Natural killer cell (primary cell): ENCODE measurements around the gene GNG4. TPM values are rescaled to one million over a fixed set of nuclear protein-coding genes. Genes with fewer than 3 reads are reported as not detected.
A peak's percentile ranks its signal among the peaks of the same experiment; 100 is the strongest.
"Not testable (repeated sequence)": the region's sequence is repeated elsewhere in the genome, so short reads cannot be mapped to it uniquely, and the experiment has no call there.

Experiments
- ATAC-seq, 3 donors: fragments of 150-1000 bp in 2 of 3; fragments of 200-7000 bp in 1 of 3; cut with Tn5 transposase; 1 replicate in 1 of 3; 2 replicates in 2 of 3; pipeline ENCODE4 v1.10.0; 2021; ENCODE audit warnings: mild to moderate bottlenecking in 2 of 3, moderate library complexity in 2 of 3
- DNase-seq, 2 donors: peaks; one replicate each; pipeline versions ENCODE4 v3.0.0 to v3.0.0-alpha.2; 2013 to 2021; ENCODE audit warnings: mixed read lengths in 1 of 2
- H3K27ac ChIP-seq: one replicate; pipeline ENCODE4 v1.5.1; 2013; ENCODE audit warnings: mild to moderate bottlenecking, low read length
- H3K27me3 ChIP-seq: one replicate; pipeline ENCODE4 v1.6.1; 2013; ENCODE audit warnings: low read length; ENCODE audit not compliant: control insufficient read depth, insufficient read depth
- H3K36me3 ChIP-seq: one replicate; pipeline ENCODE4 v1.6.1; 2013; ENCODE audit warnings: low read length; ENCODE audit not compliant: control insufficient read depth, insufficient read depth
- H3K4me1 ChIP-seq: one replicate; pipeline ENCODE4 v1.6.1; 2013; ENCODE audit warnings: low read length; ENCODE audit not compliant: control insufficient read depth, insufficient read depth
- H3K4me3 ChIP-seq: one replicate; pipeline ENCODE4 v1.5.1; 2013; ENCODE audit warnings: low read length
- H3K9me3 ChIP-seq: one replicate; pipeline ENCODE4 v1.6.1; 2013; ENCODE audit warnings: low read length; ENCODE audit not compliant: control insufficient read depth, insufficient read depth
- H3K27ac Mint-ChIP-seq, 2 donors: one replicate each; pipeline ENCODE4 v1.8.0; 2022; ENCODE audit warnings: mild to moderate bottlenecking in 2 of 2, mixed read lengths in 2 of 2, moderate library complexity in 1 of 2
- H3K27me3 Mint-ChIP-seq, 2 donors: one replicate each; pipeline ENCODE4 v1.8.0; 2022; ENCODE audit warnings: low read depth in 2 of 2, mixed read lengths in 2 of 2
- H3K36me3 Mint-ChIP-seq: one replicate; pipeline ENCODE4 v1.8.0; 2022; ENCODE audit warnings: mixed read lengths
- H3K4me1 Mint-ChIP-seq, 2 donors: one replicate each; pipeline ENCODE4 v1.8.0; 2022; ENCODE audit warnings: mixed read lengths in 2 of 2
- H3K4me3 Mint-ChIP-seq: one replicate; pipeline ENCODE4 v1.8.0; 2022; ENCODE audit warnings: mild to moderate bottlenecking, moderate library complexity, mixed read lengths
- H3K9me3 Mint-ChIP-seq, 2 donors: one replicate each; pipeline ENCODE4 v1.8.0; 2022; ENCODE audit warnings: mixed read lengths in 2 of 2
- WGBS: methylation state at CpG from one replicate; pipeline ENCODE4 v1.1.7; 2013; ENCODE audit warnings: missing lambda C conversion rate; ENCODE audit not compliant: insufficient coverage; 5-methylcytosine and 5-hydroxymethylcytosine counted together
- intact Hi-C: fragments of 100-400 bp; cut with micrococcal nuclease; formaldehyde crosslinking; loops from one replicate; pipeline ENCODE4 v1.14.2; 2022
- total RNA-seq, 4 donors: library from RNA; stranded (reverse); fragments of 120-200 nt in 1 of 4; gene quantifications; one replicate each; pipeline versions ENCODE4 v1.2.3 to v1.2.4, GENCODE V29; 2013 to 2022
- TF ChIP-seq, protein P1 (sequence below): fragments of 200-600 bp; IDR thresholded peaks from one replicate; pipeline ENCODE4 v1.8.0; 2022; ENCODE audit warnings: antibody characterized with exemption

GNG4 gene
- total RNA-seq, 3 donors from 2014 or later (not counting 1 experiment from before 2014, with no cell fraction given): 0.07 to 0.12 TPM; not detected in 1

DNA sequence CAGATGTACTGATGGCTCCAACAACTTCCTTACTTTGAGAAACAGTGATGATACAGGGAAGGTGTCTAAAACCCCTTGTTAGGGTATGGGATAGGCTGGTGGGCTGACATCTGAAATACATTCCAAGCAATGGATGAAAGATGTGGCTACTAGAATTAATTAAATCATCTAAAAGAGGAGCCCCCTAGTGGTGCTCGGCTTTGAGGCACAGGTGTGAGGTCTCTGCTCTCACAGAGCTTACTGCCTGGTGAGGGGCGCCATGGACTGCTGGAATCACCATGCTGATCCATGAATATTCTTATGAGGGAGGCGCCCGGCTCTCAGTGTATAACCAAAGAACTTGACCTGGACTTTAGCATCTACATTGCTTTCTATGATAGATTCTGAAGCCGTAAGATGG, 48.5 kb downstream of the GNG4 start:
- H3K9me3 Mint-ChIP-seq: no peaks in the 10 kb centered on the region
- no peak overlapping the region for H3K27ac Mint-ChIP-seq
- intact Hi-C loops: no loop called here
- peak in 1 of 2 donors; percentile 30 for DNase-seq
- Histone ChIP-seq H3K36me3 (no peaks in the 10 kb centered on the region), H3K4me3 (no peak overlapping the region), H3K9me3 (no peaks in the 10 kb centered on the region), H3K27ac (no peak overlapping the region), H3K4me1 (no peaks in the 10 kb centered on the region), H3K27me3 (no peaks in the 10 kb centered on the region)
- TF ChIP-seq, protein P1, sequence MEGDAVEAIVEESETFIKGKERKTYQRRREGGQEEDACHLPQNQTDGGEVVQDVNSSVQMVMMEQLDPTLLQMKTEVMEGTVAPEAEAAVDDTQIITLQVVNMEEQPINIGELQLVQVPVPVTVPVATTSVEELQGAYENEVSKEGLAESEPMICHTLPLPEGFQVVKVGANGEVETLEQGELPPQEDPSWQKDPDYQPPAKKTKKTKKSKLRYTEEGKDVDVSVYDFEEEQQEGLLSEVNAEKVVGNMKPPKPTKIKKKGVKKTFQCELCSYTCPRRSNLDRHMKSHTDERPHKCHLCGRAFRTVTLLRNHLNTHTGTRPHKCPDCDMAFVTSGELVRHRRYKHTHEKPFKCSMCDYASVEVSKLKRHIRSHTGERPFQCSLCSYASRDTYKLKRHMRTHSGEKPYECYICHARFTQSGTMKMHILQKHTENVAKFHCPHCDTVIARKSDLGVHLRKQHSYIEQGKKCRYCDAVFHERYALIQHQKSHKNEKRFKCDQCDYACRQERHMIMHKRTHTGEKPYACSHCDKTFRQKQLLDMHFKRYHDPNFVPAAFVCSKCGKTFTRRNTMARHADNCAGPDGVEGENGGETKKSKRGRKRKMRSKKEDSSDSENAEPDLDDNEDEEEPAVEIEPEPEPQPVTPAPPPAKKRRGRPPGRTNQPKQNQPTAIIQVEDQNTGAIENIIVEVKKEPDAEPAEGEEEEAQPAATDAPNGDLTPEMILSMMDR: no peak
- peaks cover 0 to 6% of the 10 kb centered on the region in 2 donors for H3K27me3 Mint-ChIP-seq
- H3K4me1 Mint-ChIP-seq: no peaks in the 10 kb centered on the region
- no peak overlapping the region for H3K4me3 Mint-ChIP-seq
- 89% methylated on average over 5 of the region's 5 CpGs for WGBS
- ATAC-seq: no peak
- no peaks in the 10 kb centered on the region for H3K36me3 Mint-ChIP-seq

DNA sequence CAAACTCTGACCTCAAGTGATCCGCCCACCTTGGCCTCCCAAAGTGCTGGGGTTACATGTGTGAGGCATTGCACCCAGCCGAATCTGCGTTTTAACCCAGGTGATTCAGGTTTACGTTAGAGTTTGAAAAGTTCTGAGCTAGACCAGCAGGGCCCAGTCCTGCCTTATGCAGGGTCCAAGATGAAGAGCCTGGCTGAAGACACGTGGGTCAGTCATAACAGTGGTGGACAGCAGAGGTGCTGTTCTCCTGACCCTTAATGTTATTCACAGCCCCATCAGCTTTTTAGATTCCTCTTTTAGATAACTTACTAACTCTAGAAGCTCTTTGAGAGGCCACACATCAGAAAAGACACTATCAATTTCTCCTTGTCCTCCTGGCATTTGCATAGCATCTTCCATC, 50.0 kb downstream of the GNG4 start:
- H3K27me3 Mint-ChIP-seq: peaks cover 0 to 3% of the 10 kb centered on the region in 2 donors
- Histone ChIP-seq H3K36me3 (no peaks in the 10 kb centered on the region), H3K4me1 (no peaks in the 10 kb centered on the region), H3K4me3 (no peak overlapping the region), H3K27ac (no peak overlapping the region), H3K27me3 (peaks cover 3% of the 10 kb centered on the region), H3K9me3 (no peaks in the 10 kb centered on the region)
- no peaks in the 10 kb centered on the region for H3K4me1 Mint-ChIP-seq
- no peak for ATAC-seq
- no peak overlapping the region for H3K27ac Mint-ChIP-seq
- no peaks in the 10 kb centered on the region for H3K9me3 Mint-ChIP-seq
- 86% methylated on average over 5 of the region's 5 CpGs for WGBS
- no peaks in the 10 kb centered on the region for H3K36me3 Mint-ChIP-seq
- no peak overlapping the region for H3K4me3 Mint-ChIP-seq
- intact Hi-C loops: no loop called here
- TF ChIP-seq, protein P1: no peak
- no peak for DNase-seq

DNA sequence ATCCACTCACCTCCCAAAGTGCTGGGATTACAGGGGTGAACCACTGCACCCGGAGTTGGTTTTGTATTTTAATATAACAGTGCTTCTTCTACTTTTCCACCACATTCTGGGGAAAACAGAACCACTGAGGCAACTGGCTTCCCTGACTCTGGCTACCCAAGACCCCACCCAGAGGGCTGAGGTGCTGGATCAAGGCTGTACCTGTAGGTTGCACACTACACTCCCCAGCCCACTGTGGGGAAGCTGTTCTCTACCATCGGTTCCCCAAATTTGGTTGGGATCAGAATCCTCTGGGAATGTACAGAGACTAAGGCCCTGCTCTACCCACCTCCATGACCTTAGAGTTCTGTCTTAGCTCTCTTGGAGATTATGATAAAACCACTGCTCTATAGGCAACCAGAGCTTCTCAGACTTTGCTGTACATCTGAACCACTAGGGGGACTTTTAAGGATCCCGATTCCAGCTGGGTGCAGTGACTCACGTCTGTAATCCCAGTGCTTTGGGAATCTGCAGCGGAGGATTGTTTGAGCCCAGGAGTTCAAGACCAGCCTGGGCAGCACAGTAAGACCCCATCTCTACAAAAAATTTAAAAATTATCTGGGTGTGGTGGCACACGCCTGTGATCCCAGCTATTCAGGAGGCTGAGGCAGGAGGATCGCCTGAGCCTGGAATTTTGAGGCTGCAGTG, 51.6 kb downstream of the GNG4 start:
- ATAC-seq (no peak), DNase-seq (no peak)
- H3K9me3 Mint-ChIP-seq: no peaks in the 10 kb centered on the region
- no peaks in the 10 kb centered on the region for H3K36me3 Mint-ChIP-seq
- no peak overlapping the region for H3K4me3 ChIP-seq
- TF ChIP-seq, protein P1: no peak
- H3K27ac Mint-ChIP-seq: no peak overlapping the region
- H3K4me1 ChIP-seq: no peaks in the 10 kb centered on the region
- no peaks in the 10 kb centered on the region for H3K9me3 ChIP-seq
- no peak overlapping the region for H3K4me3 Mint-ChIP-seq
- WGBS: 68% methylated on average over 5 of the region's 7 CpGs
- peaks cover 8 to 9% of the 10 kb centered on the region in 2 donors for H3K4me1 Mint-ChIP-seq
- intact Hi-C loops: no loop called here
- peaks cover 3% of the 10 kb centered on the region for H3K27me3 ChIP-seq
- H3K36me3 ChIP-seq: no peaks in the 10 kb centered on the region
- peaks cover 0 to 3% of the 10 kb centered on the region in 2 donors for H3K27me3 Mint-ChIP-seq
- no peak overlapping the region for H3K27ac ChIP-seq

DNA sequence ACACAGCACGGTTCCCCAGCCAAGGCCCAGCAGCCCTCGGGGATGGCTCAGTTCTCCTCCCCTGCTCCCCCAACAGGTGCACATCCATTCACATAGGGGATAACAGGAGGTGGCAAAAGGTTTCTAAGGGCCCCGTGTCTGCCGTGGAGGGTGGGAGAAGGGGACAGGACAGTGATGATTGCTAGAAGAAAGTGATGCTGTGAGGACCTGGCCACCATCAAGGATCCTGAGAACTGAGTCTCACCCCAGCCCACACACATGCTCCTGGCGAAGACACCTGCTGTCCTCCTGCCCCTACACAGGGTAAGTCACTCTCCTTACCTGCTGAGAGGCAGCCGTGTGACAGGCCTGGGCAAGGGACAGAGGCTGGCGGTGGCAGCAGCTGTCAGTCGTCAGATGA, 54.5 kb downstream of the GNG4 start:
- Mint-ChIP-seq H3K27me3 (peaks cover 7 to 8% of the 10 kb centered on the region in 2 donors), H3K36me3 (no peaks in the 10 kb centered on the region), H3K9me3 (no peaks in the 10 kb centered on the region), H3K27ac (no peak overlapping the region), H3K4me1 (peaks cover 8 to 9% of the 10 kb centered on the region in 2 donors), H3K4me3 (no peak overlapping the region)
- ATAC-seq (no peak), DNase-seq (no peak)
- Histone ChIP-seq H3K9me3 (no peaks in the 10 kb centered on the region), H3K4me1 (no peaks in the 10 kb centered on the region), H3K27me3 (peaks cover 3% of the 10 kb centered on the region), H3K36me3 (no peaks in the 10 kb centered on the region), H3K27ac (no peak overlapping the region), H3K4me3 (no peak overlapping the region)
- TF ChIP-seq, protein P1: no peak
- WGBS: 85% methylated on average over 5 of the region's 8 CpGs
- intact Hi-C loops: no loop called here

DNA sequence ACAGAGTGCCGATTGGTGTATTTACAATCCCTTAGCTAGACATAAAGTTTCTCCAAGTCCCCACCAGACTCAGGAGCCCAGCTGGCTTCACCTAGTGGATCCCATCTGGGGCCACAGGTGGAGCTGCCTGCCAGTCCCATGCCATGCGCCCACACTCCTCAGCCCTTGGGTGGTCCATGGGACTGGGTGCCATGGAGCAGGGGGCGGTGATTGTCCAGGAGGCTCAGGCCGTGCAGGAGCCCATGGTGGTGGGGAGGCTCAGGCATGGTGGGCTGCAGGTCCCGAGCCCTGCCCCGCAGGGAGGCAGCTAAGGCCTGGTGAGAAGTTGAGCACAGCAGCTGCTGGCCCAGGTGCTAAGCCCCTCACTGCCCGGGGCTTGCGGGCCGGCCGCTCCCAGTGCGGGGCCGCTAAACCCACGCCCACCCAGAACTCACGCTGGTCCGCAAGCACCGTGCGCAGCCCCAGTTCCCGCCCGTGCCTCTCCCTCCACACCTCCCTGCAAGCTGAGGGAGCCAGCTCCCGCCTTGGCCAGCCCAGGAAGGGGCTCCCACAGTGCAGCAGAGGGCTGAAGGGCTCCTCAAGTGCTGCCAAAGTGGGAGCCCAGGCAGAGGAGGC, 55.2 kb downstream of the GNG4 start:
- H3K27ac Mint-ChIP-seq, intact Hi-C loops, H3K4me1 Mint-ChIP-seq, H3K36me3 ChIP-seq, H3K4me3 Mint-ChIP-seq, ATAC-seq, H3K36me3 Mint-ChIP-seq, DNase-seq, H3K9me3 Mint-ChIP-seq, H3K4me3 ChIP-seq, H3K9me3 ChIP-seq, H3K27ac ChIP-seq, H3K27me3 Mint-ChIP-seq, H3K4me1 ChIP-seq, H3K27me3 ChIP-seq: not testable (repeated sequence)
- WGBS: 95% methylated on average over 20 of the region's 20 CpGs
